GM18870 (cell line): ENCODE results near the gene STARD13.
A peak's percentile ranks its signal among the peaks of the same experiment; 100 is the strongest.

Experiments
- ATAC-seq: cut with Tn5 transposase; IDR thresholded peaks from one replicate; pipeline ENCODE4 v1.9.1; 2021; ENCODE audit warnings: moderate library complexity; ENCODE audit not compliant: unreplicated experiment

Gene STARD13

GRCh38 chr13:33308863-33309262 is 23.3 kb upstream of the STARD13 start:
- no peak for ATAC-seq

DNA sequence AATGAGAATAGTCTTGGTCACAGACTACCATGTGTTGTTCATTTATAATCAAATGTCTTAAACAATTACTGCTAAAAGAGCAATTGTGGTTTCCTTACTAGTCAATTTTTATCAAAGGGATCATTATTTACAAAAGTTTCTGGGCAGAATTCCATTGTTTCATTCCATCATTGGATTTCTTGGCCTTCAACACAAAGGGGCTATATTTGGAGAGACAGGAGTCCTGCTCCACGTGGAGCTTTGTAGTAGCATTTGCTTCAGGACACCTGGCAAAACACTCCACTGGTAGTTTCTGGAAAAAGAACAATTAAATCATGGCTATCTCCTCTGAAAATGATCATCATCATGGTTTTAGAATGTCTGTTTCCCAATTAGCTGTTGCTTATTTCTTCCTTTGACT is 22.3 kb upstream of the STARD13 start:
- no peak for ATAC-seq

DNA sequence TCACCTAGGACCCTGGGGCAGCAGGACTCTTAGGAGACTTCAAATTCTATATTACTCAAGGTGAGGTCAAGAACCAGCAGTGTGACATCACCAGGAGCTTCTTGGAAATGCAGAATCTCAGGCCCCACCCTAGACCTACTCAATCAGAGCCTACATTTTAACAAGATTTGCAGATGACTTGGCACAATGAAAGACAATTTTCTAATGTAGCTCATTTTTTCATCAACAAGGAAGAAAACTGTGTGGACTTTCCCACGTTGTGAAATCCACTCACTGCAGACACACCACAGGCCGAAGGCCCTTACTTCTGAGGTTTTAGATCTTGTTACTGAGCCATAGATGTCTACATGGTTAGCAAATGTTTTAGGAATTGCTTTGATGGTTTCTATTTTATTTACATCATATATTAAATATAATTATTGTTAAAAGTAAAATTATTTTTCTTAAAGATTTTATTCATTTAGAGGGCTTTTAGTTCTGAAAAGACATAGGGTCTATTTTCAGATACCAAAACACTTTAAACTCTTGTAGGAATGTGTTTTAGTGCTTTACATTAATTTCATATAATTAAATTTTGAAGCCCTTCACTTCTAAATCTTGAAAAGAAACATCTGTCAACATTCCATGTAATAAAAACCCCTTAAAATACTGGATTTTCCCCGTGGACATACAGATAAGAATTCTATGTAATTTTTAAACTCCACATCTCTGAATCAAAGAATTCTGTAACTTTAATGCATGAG is 18.5 kb upstream of the STARD13 start:
- no peak for ATAC-seq

- ATAC-seq: no peak
Measured at GRCh38 chr13:33299626-33300025, 14.1 kb upstream of the STARD13 start.

GRCh38 chr13:33296793-33297425 is 11.4 kb upstream of the STARD13 start:
- ATAC-seq: no peak

DNA sequence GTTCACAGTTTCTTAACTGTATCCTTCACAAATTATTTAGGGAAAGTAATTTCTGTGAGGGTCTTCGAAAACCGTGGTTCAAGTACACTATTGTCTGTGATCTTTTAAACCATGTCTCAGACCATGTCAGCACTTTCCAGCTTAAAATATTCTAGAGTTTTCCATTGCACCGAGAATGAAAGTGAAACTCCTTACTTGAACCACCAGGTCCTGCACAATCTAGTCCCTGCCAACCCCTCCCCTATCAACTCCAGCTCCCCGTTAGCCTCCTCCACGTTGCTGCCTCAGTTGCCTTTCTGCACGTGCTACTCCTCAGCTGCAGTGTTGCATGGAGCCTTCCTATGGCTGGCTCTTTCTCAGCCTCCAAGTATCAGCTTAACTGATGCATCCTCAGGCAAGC is 7.2 kb upstream of the STARD13 start:
- ATAC-seq: no peak

DNA sequence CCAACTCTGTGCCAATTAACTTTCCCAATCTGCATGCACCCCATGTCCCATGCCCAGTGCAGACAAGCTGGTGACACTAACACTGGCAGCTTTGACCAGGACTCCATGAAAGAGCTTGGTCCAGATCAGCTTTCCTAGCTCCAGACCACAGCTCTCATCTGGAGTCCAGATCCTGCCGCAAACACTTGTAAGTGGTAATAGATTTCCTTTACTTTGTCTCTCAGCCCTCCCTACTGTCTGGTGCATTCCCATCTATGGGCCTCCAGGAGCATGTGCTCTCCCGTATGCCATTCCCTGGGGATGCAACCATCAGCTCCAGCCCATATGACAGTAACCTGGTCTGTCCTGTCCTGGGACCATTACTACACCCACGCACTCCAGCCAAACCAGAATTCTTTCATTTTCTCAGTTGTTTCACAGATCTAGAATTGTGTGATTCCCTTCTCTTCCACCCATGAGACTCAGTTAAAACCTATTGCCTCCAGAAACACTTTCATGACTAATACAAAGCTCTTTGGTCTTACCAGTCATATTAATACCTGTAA is 4.9 kb upstream of the STARD13 start:
- ATAC-seq: no peak

- ATAC-seq: no peak
Measured at GRCh38 chr13:33289966-33290365, 4.4 kb upstream of the STARD13 start.

DNA sequence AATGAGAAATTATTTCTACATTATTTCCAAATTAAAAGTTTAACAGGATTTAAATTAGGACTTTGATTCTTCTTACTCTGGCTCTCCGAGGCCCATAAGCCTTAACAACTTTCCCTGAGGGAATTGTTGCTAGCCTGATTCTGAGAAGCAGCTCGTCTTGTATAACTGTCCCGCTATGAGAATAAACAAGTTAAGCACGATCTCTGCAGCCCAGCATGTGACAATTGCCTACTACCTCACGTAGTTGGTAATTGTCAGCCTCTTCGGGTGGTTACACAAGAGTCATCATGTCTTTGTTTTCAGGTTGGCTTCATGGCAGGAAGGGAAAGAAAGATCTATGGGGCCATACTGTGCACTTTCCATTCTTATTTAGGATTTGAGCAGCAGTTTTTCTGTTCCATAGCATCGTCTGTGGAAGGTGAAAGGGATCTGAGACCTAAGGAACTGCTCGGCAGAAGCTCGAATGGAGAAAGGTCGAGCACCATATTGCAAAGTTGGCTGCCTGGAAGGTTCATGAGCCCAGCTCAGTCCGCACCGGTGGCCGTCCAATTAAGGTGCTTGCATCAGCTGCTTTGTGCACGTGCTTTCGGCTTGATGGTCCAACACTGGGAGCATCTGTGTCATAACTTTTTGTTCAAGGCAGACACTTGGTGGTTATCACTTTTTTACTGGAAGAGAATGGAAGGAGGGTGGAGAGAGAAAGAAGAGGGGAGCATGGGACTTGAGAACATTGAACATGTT is 1.8 kb upstream of the STARD13 start:
- ATAC-seq: no peak

GRCh38 chr13:33286128-33286527 is 573 bp upstream of the STARD13 start:
- no peak for ATAC-seq

GRCh38 chr13:33284916-33285315 is 639 bp downstream of the STARD13 start:
- ATAC-seq: peak; percentile 22

DNA sequence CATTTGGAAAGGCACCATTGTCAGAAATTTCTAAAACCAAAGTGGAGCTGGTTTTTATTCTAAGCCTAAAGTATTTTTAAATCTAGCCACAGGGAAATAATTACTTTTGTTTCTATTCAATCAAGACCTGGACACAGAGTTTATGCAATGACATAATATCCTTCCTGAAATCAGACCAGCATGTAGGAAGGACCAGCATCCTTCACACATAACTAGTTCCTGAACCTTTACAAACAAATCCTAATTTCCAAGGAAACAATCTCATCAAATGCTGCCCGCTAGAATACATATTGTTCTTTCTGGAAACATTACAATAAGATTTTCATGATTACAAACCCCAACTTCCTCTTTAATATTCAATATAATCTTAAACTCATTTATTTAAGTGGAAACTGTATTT is 1.5 kb downstream of the STARD13 start:
- no peak for ATAC-seq

GRCh38 chr13:33283195-33283911 is 2.2 kb downstream of the STARD13 start:
- ATAC-seq: no peak

GRCh38 chr13:33281951-33282595 is 3.5 kb downstream of the STARD13 start:
- no peak for ATAC-seq

DNA sequence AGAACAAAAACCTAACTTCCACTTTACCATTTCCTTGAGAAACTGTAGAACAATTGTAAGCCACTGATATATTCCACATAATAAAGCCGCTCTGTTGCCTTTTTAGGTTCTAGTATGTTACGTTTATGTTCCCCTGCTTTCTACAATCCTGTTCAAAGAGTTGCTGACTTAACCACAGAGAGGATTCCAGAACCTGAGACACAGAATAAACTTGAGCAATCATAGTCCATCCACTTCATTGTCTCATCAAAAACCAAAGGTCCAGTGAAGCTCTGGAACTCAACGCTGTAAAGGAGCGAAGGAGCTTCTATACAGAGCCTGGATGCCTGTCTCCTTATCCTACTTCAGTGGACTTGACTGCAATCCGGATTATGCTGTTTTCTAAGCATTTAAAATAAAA is 4.6 kb downstream of the STARD13 start:
- ATAC-seq: no peak

GRCh38 chr13:33280279-33280905 is 5.2 kb downstream of the STARD13 start:
- no peak for ATAC-seq

DNA sequence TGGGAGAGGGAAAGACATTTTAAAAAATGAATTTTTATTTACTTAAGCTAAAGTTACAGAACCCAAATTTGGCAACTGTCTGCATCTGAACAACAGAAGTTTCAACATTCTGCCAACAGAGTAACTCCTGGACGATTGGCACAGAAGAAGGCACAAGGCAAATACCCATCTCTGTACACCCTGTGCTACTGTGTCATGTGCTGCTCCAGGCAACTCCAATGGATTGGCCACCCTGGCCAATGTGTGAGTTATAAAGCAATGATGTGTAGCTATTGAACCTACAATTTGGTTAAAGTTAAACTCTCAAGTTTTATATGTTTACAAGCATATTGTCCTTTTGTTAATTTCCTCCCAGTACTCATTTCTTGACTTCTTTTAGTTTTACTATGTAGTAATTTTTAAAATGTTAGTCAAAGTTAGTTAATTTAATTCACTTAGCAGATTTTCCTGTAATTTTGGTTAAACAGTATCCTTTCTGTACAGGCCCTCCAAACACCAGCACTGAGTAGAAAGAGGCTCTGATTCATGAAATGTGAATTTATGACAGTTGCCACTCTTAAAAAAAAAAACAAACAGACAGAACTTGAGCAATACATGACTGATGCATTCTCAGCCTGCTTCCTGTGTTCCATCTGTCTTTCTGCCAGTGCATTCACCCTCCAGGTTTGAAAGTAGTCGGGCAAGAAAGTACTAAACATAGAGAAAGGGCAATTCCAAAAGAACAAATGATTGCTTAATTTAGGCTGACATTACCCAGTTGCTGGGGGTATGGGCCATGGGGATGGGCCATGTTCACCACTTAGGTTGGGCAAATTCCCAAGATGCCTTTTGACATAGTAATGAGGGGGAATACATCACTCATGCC is 5.9 kb downstream of the STARD13 start:
- no peak for ATAC-seq

- ATAC-seq: no peak
Measured at GRCh38 chr13:33278913-33279312, 6.6 kb downstream of the STARD13 start.

DNA sequence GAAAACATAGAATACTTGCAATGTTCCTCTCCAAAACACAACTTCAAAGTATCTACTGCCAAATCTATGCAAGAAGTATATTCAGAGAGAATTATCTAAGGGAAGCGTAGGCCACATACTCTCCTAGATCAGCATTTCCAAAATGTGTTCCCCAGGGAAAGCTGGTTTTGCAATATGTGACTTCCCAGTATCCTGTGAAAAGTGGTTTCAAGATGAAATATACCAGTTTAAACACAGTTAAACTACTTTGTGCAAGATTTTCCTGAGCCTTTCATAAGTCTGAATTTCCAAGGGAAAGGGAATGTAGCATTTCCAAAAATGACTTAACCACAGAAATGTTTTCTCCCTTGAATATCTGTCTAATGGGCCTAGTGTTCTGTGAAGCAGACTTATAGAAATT is 7.6 kb downstream of the STARD13 start:
- ATAC-seq: no peak
